GM12878 (cell line): ENCODE measurements around the gene SSBP4. TPM values are rescaled to one million over a fixed set of nuclear protein-coding genes. Genes with fewer than 3 reads are reported as not detected.

Experiments used
- ATAC-seq: fragments of 200-7000 bp; cut with Tn5 transposase; 3 replicates; pipeline ENCODE4 v1.9.1; 2020; ENCODE audit warnings: mild to moderate bottlenecking, moderate library complexity
- BruUV-seq: library from RNA; stranded (reverse); fragments of 400-500 nt; replicated peaks from 2 replicates; lab custom pipeline; 2021; lab: Mats Ljungman, UMichigan
- CTCF ChIA-PET: fragments of 300-600 bp; sonication (Branson Sonifier 250); formaldehyde crosslinking; extraction: SDS; loops from one replicate; lab custom pipeline; 2021; ENCODE audit warnings: inconsistent platforms; lab: Yijun Ruan, JAX
- POLR2A ChIA-PET: fragments of 350-600 bp; formaldehyde crosslinking; extraction: SDS; loops from one replicate; lab custom pipeline; 2021; ENCODE audit warnings: inconsistent platforms; lab: Charles Lee
- RAD21 ChIA-PET: fragments of 300-600 bp; sonication (Branson Sonifier 250); formaldehyde crosslinking; loops from one replicate; lab custom pipeline; 2023; ENCODE audit warnings: antibody characterized with exemption; ENCODE audit not compliant: unreplicated experiment; lab: Charles Lee
- SMC1A ChIA-PET: fragments of 300-600 bp; sonication (Branson Sonifier 250); formaldehyde crosslinking; loops from one replicate; lab custom pipeline; 2023; ENCODE audit not compliant: unreplicated experiment, uncharacterized antibody; lab: Charles Lee
- DNase-seq: peaks from one replicate; pipeline ENCODE4 v3.0.0-alpha.2; 2011; ENCODE audit warnings: low read depth, low spot score
- FAIRE-seq: peaks from 3 replicates; lab custom pipeline; 2011; peaks lifted over from hg19 to GRCh38; lab: Jason Lieb, UNC
- H2AFZ ChIP-seq: 2 replicates; pipeline ENCODE4 v1.6.0; 2011; ENCODE audit warnings: low read depth, low read length, control low read depth; ENCODE audit not compliant: control insufficient read depth
- H3K27ac ChIP-seq: 2 replicates; pipeline ENCODE4 v1.5.1; 2011; ENCODE audit warnings: control low read depth; ENCODE audit not compliant: control insufficient read depth, insufficient read depth
- H3K27me3 ChIP-seq, 2 experiments: replicated peaks in 1 of 2; 2 replicates each; pipeline versions ENCODE4 v1.6.0 to v1.6.1; 2011; ENCODE audit warnings: low read length in 1 of 2; ENCODE audit not compliant: control insufficient read depth in 2 of 2, insufficient read depth in 2 of 2
- H3K36me3 ChIP-seq, 2 experiments: 2 replicates each; pipeline ENCODE4 v1.5.1; 2011; ENCODE audit warnings: low read length in 1 of 2; ENCODE audit not compliant: control insufficient read depth in 2 of 2, insufficient read depth in 2 of 2
- H3K4me1 ChIP-seq: 2 replicates; pipeline ENCODE4 v1.6.1; 2011; ENCODE audit warnings: mild to moderate bottlenecking, low read length, moderate library complexity, mixed read lengths; ENCODE audit not compliant: control insufficient read depth, insufficient read depth
- H3K4me2 ChIP-seq: 2 replicates; pipeline ENCODE4 v1.6.0; 2011; ENCODE audit warnings: control low read depth; ENCODE audit not compliant: control insufficient read depth, insufficient read depth
- H3K4me3 ChIP-seq: fragments of 200-600 bp; sonication (generic); 2 replicates; pipeline ENCODE4 v1.5.1; 2016
- H3K79me2 ChIP-seq: 2 replicates; pipeline ENCODE4 v1.6.0; 2011; ENCODE audit warnings: low read length; ENCODE audit not compliant: control insufficient read depth, insufficient read depth
- H3K9ac ChIP-seq: 2 replicates; pipeline ENCODE4 v1.8.0; 2011; ENCODE audit warnings: low read length, control low read depth, mixed read lengths; ENCODE audit not compliant: control insufficient read depth, insufficient read depth
- H3K9me3 ChIP-seq: replicated peaks from 3 replicates; pipeline ENCODE4 v1.5.1; 2011; ENCODE audit warnings: mild to moderate bottlenecking, low read length; ENCODE audit not compliant: control insufficient read depth, insufficient read depth
- H4K20me1 ChIP-seq: 2 replicates; pipeline ENCODE4 v1.6.0; 2011; ENCODE audit not compliant: control insufficient read depth, insufficient read depth
- CREM ChIP-seq: IDR thresholded peaks from 2 replicates; pipeline ENCODE4 v1.6.1; 2014; ENCODE audit warnings: antibody characterized with exemption, low read depth
- PKNOX1 ChIP-seq: fragments of 450-650 bp; IDR thresholded peaks from 2 replicates; pipeline ENCODE4 v1.6.1; 2016; ENCODE audit warnings: mild to moderate bottlenecking
- POLR2AphosphoS5 ChIP-seq: IDR thresholded peaks from 2 replicates; pipeline ENCODE4 v1.6.1; 2011; ENCODE audit warnings: mild to moderate bottlenecking, low read length, inconsistent platforms
- RBBP5 ChIP-seq: fragments of 200-600 bp; sonication (generic); conservative IDR thresholded peaks from 2 replicates; pipeline ENCODE4 v1.6.1; 2016
- RELB ChIP-seq: fragments of 450-650 bp; IDR thresholded peaks from 2 replicates; pipeline ENCODE4 v1.6.1; 2017; ENCODE audit warnings: low read depth, mild to moderate bottlenecking, moderate library complexity
- SMC3 ChIP-seq: IDR thresholded peaks from 2 replicates; pipeline ENCODE4 v1.6.1; 2011; ENCODE audit warnings: low read length, improper control_type of control experiment, borderline replicate concordance
- ZBTB40 ChIP-seq: fragments of 450-650 bp; IDR thresholded peaks from 2 replicates; pipeline ENCODE4 v1.6.1; 2016; ENCODE audit warnings: mild to moderate bottlenecking, moderate library complexity, borderline replicate concordance
- WGBS: methylation state at CpG from one replicate; pipeline ENCODE4 v1.1.6; 2016; ENCODE audit warnings: low lambda C conversion rate; ENCODE audit not compliant: insufficient replicate concordance, insufficient coverage; ENCODE audit errors: missing lambda C conversion rate; 5-methylcytosine and 5-hydroxymethylcytosine counted together
- in situ Hi-C: fragments of 300-500 bp; cut with MboI; formaldehyde crosslinking; loops from 9 replicates; pipeline ENCODE4 v1.14.3; 2018; ENCODE audit warnings: mixed read lengths
- intact Hi-C: fragments of 100-400 bp; cut with micrococcal nuclease; formaldehyde crosslinking; loops from one replicate; pipeline ENCODE4 v1.14.2; 2022; ENCODE audit not compliant: unreplicated experiment
- polyA plus RNA-seq, 11 experiments: library from polyadenylated mRNA; depleted of rRNA in 4 of 11; unstranded in 6 of 11; stranded (reverse) in 5 of 11; fragments of >200 nt; fragmentation: Nextera tagmentation in 4 of 11; fragmentation: Illumina TruSeq in 1 of 11; extraction: Ambion mirVana in 4 of 11; extraction: Trizol in 1 of 11; gene quantifications; 1 replicate in 1 of 11; 2 replicates in 10 of 11; pipeline versions ENCODE4 v1.2.1 to v1.2.3, GENCODE V29; 2011 to 2016; ENCODE audit warnings: inconsistent platforms in 2 of 11, missing spikeins in 2 of 11, low read depth in 1 of 11
- total RNA-seq, 4 experiments: library from RNA; depleted of rRNA in 3 of 4; stranded (reverse); fragments of >200 nt in 3 of 4; fragmentation: Illumina TruSeq in 1 of 4; extraction: Trizol in 1 of 4; gene quantifications; 2 replicates each; pipeline versions ENCODE4 v1.2.1 to v1.2.3, GENCODE V29; 2013 to 2021

The SSBP4 gene
- total and polyA plus RNA-seq, 10 of the 15 experiments (the other 5 are each of a cell fraction or from before 2014, with no cell fraction given): 0.37 to 150 (median 38.9) TPM

DNA sequence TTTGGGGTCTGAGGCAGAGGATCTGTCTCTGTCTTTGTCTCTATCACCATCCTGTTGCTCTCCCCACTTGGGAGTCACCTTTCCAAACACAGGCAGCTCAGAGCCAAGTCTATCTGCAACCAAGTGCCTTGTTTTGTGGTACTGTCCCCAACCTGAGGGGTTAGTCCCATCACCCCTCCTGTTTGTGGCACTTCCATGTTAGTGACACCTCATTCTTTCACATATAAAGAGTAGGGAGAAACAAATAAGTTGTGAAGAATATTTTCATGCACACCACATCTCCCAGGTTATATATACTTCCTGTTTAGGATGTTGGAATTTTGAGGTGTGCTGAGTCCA lies 29.5 kb upstream of the SSBP4 start:
- in situ Hi-C loops: no loop called here
- Histone ChIP-seq H3K27ac (no peak overlapping the region), H3K79me2 (no peaks in the 10 kb centered on the region), H3K36me3 (no peaks in the 10 kb centered on the region), H3K9ac (no peak overlapping the region), H2AFZ (no peak overlapping the region), H3K4me3 (no peak overlapping the region), H3K27me3 (peaks cover 0 to 3% of the 10 kb centered on the region in 2 experiments; a peak in 3 of 4 replicates), H4K20me1 (no peaks in the 10 kb centered on the region), H3K9me3 (no peaks in the 10 kb centered on the region; the same call in 2 of the 3 replicates), H3K4me2 (no peak overlapping the region), H3K4me1 (peaks cover 23% of the 10 kb centered on the region)
- ChIA-PET CTCF (interaction anchor here (0.8 to 9.4 kb wide), 12 partner anchors 9 to 110 kb away, joined by 3 to 144 read pairs (median 14); partner anchors contain the start of genes LRRC25 and SSBP4), POLR2A (interaction anchor here (1.9 kb wide), 1 partner anchor 20 kb away, joined by 4 read pairs; no protein-coding TSS in a partner anchor), SMC1A (interaction anchor here (1.0 to 4.7 kb wide), 7 partner anchors 8 to 110 kb away, joined by 3 to 60 read pairs (median 4); partner anchors contain the start of gene LRRC25), RAD21 (interaction anchor here (0.8 to 5.5 kb wide), 4 partner anchors 12 to 22 kb away, joined by 3 to 63 read pairs (median 8); no protein-coding TSS in a partner anchor)
- no TSS peak for BruUV-seq
- no peak for TF ChIP-seq SMC3
- no peak for FAIRE-seq
- ATAC-seq: no peak
- no peak for DNase-seq
- intact Hi-C loops: no loop called here

GRCh38 chr19:18390065-18390907 lies 28.9 kb upstream of the SSBP4 start:
- Histone ChIP-seq H3K4me2 (no peak overlapping the region), H3K27me3 (peaks cover 0 to 3% of the 10 kb centered on the region in 2 experiments; a peak in 3 of 4 replicates), H3K9ac (no peak overlapping the region), H3K36me3 (no peaks in the 10 kb centered on the region), H4K20me1 (no peaks in the 10 kb centered on the region), H3K79me2 (no peaks in the 10 kb centered on the region), H2AFZ (no peak overlapping the region), H3K4me1 (peaks cover 23% of the 10 kb centered on the region), H3K9me3 (no peaks in the 10 kb centered on the region; the same call in 2 of the 3 replicates), H3K4me3 (no peak overlapping the region), H3K27ac (no peak overlapping the region)
- no peak for DNase-seq
- in situ Hi-C loops: no loop called here
- intact Hi-C loops: no loop called here
- no peak for FAIRE-seq
- ChIA-PET CTCF (interaction anchor here (1.2 to 9.4 kb wide), 10 partner anchors 10 to 111 kb away, joined by 3 to 144 read pairs (median 20); partner anchors contain the start of gene LRRC25), SMC1A (interaction anchor here (1.0 to 4.7 kb wide), 5 partner anchors 8 to 111 kb away, joined by 3 to 60 read pairs (median 4); partner anchors contain the start of gene LRRC25), RAD21 (interaction anchor here (0.8 to 5.5 kb wide), 3 partner anchors 12 to 22 kb away, joined by 3 to 63 read pairs (median 9); no protein-coding TSS in a partner anchor), POLR2A (interaction anchor here (1.9 kb wide), 1 partner anchor 19 kb away, joined by 4 read pairs; no protein-coding TSS in a partner anchor)
- no peak for ATAC-seq
- BruUV-seq: no TSS peak
- 80% methylated on average over 6 of the region's 6 CpGs for WGBS
- TF ChIP-seq ZBTB40 (no peak), PKNOX1 (no peak), RELB (no peak), RBBP5 (no peak), CREM (no peak), POLR2AphosphoS5 (no peak)
